ENCODE measurements around the gene EAF2.

Gene EAF2

DNA sequence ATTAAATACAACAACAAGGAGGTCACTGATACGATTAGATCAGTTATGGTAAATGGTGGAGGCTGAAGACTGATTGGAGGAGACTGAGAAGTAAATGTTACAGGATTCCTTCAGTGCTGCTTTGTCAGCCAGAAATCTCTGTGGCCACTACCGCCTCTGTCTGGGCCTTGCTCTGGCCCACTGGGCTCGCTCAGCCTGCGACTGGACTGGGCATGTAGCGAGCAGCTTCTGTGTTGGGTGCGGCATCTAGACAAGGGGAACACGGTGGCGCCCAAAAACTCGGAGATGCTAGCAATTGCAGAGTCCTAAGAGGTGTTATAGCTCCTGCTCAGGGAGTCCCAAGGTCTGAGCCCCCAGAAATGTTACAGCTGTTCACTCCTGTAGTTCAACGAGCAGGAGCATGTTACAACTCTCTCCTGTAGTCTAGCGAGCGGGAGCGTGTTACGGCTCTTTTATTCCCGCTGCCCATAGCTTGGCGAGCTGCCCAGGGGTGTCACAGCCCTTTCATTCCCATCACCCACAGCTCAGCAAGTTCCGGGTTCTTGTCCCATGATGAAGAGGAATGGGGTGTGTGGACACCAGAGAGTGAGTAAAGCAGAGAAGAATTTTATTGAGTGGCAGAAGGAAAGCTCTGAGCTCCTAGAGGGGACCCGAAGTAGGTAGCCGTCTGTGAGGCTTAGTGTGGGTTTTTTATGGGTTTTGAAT, 83.9 kb downstream of the EAF2 start:
- in situ Hi-C loops (cut with HindIII; ENCODE audit: low pct_ligation_motif_present, low pct_unique_long_range_greater_than_20kb, low sequenced_read_pairs), result no loop called here
- DNase-seq, result no peak

DNA sequence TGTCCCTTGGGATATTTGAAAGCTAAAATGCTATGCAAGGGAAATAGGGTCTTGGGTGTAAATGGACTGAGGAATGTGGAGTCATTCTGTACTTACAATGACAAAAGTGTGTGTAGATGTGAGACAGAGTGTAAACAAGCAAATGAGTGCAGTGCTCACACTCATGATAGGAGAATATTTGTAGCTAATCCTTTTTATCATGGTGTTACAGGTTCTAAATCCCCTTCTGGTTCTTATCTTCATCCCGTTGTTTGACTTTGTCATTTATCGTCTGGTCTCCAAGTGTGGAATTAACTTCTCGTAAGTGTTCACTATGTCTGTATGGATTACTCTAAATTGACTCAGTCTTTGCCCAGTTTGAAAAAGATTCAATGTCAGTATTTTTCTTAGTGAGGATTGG, 89.7 kb downstream of the EAF2 start:
- in situ Hi-C loops (cut with HindIII; ENCODE audit: low pct_ligation_motif_present, low pct_unique_long_range_greater_than_20kb, low sequenced_read_pairs), result no loop called here
- DNase-seq, result no peak

GRCh38 chr3:121926380-121926779, 91.4 kb downstream of the EAF2 start:
- DNase-seq, result no peak
- in situ Hi-C loops (cut with HindIII; ENCODE audit: low pct_ligation_motif_present, low pct_unique_long_range_greater_than_20kb, low sequenced_read_pairs), result no loop called here

Measured in ACHN (cell line).